Ramos (cell line): Measurements from ENCODE around the gene CSTPP1.
"Not testable (repeated sequence)": the region's sequence is repeated elsewhere in the genome, so short reads cannot be mapped to it uniquely, and the experiment has no call there.

Experiments used
- in situ Hi-C: fragments of 300-500 bp; cut with MboI; formaldehyde crosslinking; loops from one replicate; pipeline ENCODE4 v1.14.3; 2022; ENCODE audit warnings: low sequenced_read_pairs; ENCODE audit not compliant: unreplicated experiment

The CSTPP1 gene

DNA sequence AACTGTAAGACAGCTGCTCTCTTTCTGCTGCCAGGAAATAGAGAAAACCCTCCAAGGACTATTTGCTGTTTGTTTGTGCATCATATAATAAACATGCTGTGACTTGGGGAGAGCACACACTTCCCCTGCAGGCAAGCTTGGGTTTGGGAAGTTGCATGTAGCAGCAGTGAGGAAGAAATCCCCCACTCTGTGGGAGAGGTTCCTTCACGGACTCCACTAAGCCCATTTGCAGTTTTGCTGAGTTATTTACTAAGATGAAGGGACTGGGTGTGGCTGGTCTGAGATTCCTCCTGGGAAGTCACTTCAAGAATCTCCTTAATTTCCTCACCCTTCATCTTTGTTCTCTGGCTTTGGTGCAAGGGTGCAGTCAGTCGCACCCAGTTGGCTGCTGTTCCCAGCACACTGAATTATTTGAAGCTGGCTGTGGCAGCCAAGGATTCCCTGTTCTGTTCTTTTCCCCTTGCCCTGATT lies 135.3 kb downstream of the CSTPP1 start:
- in situ Hi-C loops = no loop called here

DNA sequence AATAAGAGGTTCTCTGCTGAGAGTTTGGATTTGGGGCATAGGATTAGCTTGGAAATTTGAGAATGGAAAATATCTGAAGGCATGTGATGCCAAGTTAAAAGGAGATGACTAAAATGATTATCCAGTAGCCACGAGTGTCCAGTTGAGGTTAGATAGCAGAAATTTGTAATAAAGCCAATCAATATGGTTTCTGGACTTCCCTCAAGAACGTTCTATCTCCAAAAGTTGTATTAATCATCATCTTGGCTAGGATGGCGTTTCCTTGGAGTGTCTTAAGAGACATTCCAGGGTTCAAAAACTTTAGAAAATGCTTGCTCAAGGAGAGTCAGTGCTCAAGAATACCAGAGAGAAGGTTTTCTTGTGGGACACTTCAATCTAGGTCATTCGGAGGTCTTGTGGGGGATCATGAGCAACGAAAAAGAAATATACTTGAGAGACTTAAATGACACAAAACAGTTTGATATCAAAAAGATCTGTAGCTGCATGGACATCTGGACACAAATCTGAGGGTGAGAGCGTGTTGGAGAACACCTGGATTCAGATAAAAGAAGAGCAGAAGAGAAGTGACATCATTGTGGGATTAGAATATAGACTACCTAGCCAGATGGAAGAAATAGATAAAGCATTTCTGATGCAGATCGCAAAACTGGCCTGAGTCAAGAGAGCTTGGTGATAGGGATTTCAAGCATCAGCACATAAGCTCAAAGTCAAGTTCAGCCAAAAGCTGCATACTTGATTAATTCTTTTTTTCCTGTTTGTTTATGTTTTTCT lies 142.4 kb downstream of the CSTPP1 start:
- in situ Hi-C loops = no loop called here

DNA sequence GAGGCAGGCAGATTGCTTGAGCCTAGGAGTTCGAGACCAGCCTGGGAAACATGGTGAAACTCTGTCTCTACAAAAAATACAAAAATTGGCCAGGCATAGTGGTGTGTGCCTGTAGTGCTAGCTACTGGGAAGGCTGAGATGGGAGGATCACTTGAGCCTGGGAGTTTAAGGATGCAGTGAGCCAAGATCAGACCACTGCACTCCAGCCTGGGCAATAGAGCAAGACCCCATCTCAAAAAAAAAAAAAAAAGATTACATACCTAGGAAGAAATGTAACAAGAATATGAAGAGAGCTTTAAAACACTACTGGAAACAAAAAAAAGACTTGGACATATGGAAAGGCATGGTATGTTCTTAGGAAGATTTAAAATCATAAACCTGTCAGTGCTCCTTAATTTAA lies 144.2 kb downstream of the CSTPP1 start:
- in situ Hi-C loops = not testable (repeated sequence)

DNA sequence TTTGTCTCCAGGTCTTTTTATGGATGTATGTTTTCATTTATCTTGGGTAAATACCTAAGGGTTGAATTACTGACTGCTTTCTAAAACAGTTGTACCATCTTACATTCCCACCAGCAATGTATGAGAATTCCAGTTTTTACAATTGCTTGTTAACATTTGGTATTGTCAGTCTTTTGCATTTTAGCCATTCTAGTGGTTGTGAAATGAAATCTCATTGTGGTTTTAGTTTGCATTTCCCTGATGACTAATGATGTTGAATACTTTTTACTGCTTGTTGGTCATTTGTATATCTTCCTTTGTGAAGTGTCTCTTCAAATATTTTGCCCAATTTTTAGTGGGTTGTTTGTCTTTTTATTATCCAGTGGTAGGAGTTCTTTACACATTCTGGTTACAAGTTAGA lies 147.4 kb downstream of the CSTPP1 start:
- in situ Hi-C loops = no loop called here

DNA sequence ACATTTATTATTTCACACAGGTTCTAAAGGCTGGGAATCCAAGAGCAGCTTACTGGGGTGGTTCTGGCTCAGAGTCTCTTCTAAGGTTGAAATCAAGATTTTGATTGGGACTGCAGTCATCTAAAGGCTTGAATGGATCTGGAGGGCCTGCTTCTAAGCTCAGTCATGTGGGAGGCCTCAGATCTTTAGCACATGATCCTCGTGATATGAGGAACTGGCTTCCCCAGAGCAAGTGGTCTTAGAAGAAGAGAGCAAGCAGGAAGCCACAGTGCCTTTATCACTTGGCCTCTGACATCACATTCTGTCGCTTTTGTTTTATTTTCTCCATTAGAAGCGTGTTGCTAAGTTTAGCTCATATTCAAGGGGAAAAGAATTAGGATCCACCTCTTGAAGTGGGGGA lies 151.2 kb downstream of the CSTPP1 start:
- in situ Hi-C loops = no loop called here

DNA sequence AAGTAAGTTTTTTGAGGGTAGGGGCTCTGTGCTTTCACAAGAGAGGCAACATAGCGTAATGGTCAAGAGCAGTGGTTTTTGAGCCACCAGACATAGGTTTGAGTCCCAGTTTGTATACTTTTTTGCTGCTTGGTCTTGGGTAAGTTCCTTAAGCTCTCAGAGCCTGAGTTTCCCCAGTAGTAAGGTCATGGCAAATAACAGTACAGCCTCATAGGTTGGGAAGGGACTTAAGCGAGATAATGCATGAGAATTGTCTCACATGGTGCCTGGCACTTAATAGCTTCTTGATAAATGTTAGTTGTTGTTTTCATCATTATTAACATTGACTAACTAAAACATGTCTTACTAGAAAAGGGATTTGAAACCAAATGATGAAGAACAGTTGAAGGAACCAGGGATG lies 157.0 kb downstream of the CSTPP1 start:
- in situ Hi-C loops = no loop called here

DNA sequence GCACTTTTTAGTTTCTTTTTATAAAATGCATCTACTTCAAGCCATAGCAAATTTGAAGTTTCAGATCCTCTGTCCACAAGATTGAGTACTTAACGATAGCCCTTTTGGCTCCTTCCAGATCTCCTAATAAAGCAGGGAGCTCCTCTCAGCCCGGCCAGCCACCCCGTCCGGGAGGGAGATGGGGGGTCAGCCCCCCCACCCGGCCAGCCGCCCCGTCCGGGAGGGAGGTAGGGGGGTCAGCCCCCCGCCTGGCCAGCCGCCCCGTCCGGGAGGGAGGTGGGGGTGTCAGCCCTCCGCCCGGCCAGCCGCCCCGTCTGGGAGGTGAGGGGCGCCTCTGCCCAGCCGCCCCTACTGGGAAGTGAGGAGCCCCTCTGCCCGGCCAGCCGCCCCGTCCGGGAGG lies 160.3 kb downstream of the CSTPP1 start:
- in situ Hi-C loops = not testable (repeated sequence)

DNA sequence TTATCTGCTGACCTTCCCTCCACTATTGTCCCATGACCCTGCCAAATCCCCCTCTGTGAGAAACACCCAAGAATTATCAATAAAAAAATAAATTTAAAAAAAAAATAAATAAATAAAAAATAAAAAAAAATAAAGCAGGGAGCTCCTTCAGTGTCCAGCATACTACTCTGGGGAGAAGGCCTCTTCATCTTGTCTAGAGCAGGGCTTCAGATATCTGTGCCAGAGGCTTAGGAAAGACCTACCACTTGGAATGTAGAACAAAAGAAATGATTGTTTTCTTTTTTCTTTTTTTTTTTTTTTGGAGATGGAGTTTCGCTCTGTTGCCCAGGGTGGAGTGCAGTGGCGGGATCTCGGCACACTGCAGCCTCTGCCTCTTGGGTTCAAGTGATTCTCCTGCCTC lies 161.7 kb downstream of the CSTPP1 start:
- in situ Hi-C loops = not testable (repeated sequence)

DNA sequence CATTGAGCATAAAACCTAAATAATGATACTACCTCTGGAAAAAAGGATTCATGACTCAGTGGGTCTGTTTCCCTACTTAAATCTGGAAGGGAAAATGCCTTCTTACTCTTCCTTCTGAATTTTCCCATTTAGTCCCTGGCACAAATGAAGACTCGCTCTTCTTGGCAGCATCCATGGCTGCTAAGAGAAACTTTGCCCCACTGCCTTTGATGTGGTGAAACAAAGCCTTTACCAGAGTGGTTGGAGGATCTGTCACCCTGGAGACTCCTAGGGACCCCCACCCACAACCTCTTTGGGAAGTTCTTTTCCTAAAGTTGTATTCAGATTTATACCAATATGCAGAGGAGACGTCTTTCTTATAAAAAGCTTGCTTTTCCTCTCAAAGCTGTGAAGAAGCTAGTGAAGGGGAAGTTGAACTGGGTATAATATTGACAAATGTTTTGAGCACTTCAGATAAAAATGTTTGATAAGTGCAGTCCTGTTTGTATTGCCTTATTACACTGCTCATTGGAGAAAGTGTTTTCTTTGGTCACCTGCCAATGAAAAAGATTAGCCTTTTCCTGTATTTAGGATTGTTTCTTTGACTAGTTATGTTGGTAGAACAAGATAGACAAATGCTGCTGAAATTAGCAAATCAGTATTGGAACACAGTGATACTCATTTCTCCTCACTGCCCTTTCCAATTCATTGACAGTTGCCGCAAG lies 162.8 kb downstream of the CSTPP1 start:
- in situ Hi-C loops = no loop called here

DNA sequence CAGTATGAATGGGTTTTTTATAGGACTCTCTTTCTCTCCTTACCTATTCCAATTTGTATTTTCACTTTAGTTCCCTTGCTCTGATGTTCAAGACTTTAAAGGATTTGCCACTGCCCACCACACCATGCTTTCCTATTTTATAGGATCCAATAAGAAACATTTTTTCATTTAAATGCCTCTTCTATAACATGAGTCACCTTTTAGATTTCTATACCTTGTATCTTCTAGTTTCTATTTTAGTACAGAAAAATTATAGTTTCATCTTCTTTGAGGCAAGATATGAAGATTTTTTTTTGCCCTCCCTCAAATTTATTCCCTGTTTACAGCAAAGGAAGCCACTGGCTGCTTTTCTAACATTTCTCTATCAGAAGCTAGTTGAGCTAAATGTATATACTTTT lies 163.4 kb downstream of the CSTPP1 start:
- in situ Hi-C loops = no loop called here

DNA sequence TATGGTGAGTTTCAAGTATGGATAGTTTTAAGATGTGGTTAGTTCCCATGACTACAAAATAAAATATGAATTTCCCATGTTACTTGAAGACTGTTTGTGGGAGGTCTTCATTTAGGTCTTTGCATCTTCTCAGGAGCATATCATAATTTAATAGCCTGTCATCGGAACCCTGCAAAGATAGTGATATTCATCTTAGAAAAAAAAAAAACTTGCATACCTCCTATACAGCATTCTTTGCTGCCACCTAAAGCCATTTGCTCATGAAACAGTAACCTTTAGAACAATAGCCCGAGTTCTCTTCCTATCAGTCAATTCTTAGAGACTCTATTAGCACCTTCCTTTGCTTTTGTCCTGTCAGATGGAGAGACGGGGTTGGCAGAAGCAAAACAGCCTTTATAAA lies 164.8 kb downstream of the CSTPP1 start:
- in situ Hi-C loops = no loop called here

DNA sequence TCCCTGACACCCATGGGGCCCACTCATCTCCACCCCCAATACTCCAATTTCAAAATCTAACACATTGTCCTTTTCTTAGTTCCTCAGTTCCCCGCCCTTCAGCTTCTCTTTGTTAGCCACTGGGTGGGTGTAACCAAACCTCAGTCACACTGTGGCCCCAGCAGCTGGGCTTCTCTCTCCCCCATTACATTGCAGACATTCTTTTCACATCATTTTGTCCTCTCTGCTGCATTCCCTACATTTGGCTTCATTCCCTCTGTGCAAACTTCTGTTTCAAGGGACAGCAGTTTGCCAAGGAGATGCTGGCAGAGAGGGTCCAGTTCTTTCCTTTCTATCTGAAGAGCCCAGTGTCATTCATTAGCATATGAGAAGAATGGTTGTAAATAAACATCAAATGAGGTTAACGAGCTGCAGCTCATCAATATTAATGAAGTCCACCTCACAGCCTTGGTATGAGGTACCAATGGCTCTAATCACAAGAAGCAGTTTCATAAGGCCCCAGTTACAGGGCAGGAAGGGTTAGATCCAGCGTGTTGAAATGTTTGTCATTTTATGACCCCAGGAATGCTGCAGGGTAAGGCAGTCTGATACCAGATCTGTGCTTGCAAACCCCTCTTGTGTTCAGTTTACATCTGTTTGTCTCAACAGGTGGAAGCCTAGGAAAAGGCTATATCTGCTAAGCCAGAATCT lies 167.8 kb downstream of the CSTPP1 start:
- in situ Hi-C loops = no loop called here

DNA sequence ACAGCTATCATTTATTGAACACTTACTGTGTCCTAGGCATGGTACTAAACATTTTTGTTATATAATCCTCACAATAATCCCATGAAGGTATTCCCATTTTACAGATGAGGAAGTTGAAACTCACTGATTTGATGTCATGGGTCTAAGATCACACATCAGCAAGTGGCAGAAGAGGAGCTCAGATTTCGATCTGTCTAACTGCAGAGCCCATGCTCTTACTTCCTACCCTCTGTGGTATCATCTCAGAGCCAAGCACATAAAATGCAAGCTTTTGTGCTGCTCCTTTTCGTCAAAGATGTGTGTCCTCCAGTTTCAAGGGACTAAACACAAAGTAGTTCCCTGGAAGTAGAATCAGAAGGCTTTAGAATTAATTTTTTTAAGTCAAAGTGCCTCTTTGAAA lies 169.0 kb downstream of the CSTPP1 start:
- in situ Hi-C loops = no loop called here

DNA sequence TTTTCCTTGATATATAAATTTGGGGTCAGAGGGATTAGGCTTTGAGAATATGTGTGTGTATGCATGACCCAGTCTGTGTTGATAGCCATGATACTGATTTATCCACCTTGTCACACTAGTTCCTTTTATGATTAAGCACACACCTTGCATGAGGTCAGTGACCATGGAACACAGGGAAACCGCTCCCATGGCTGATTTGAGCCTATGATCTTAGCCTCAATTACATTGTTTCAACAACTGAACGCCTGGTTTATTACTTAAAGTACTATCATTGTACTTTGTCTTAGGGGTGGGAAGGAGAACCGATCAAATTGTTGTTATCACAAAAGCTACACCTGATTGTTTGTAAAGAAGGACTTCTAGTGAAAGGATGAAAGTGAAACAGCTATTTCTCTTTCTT lies 169.4 kb downstream of the CSTPP1 start:
- in situ Hi-C loops = no loop called here

DNA sequence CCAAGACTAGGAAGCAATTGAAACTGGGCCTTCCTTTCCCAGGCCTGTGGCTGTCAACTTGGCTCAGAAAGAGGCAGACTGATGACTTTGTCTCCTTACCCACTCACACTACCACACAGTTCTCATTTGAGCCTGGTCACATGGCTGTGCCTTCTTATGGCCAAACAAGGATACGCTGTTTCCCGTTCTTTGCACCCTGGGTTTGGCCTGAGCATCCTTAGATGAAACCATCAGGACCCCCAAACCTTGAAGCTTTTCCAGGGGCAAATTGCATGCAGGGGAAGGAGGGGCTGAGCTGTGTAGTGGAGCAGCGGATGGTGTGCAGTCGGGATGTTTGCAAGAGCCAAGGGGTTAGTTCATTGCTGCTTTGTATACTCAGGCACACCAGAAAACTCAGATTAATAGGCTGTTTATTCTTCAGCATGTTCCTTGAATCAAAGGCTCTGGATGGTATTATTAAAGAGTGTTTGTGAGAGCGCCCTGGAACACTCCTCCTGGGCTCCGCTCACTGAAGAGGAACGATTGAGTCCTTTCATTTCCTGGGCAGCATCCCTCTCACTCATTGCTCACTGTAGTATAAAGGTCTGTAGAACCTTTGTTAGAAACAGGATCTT lies 170.3 kb downstream of the CSTPP1 start:
- in situ Hi-C loops = no loop called here

DNA sequence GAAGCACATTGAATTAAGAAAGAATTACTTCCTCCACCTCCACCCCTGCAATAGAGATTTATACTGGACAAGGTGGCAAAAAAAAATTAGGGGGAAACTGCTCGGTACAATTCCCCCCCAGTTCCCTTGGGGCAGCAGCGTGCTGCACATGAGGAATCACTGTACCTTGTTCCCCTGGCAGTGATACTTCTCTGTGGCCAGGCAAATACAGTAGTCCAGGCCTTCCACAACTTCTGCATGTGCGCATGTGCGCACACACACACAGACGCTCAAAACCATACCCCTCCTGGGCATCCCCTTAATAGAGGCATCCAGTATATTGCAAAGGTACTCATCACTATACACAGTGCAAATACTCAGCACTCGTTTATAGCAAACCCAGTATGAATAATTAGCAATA lies 171.2 kb downstream of the CSTPP1 start:
- in situ Hi-C loops = no loop called here

DNA sequence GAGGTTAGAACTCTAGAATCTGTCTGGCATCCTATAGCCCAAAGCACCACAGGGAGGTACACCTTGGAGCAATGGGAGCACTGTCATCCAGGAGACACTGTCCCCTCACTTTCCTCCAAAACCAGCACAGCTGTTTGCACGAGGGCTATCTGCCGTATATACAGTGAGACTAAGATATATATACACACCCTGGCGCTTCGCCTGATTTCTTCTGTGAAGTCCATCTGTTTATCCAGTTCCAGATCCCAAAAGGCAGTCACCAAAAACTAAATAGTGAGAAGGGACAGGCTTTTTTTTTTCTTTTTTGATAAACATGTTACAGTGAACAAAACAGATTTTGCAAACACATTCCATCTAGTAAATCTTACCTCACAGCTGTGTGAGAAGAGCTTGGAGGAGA lies 171.7 kb downstream of the CSTPP1 start:
- in situ Hi-C loops = no loop called here

DNA sequence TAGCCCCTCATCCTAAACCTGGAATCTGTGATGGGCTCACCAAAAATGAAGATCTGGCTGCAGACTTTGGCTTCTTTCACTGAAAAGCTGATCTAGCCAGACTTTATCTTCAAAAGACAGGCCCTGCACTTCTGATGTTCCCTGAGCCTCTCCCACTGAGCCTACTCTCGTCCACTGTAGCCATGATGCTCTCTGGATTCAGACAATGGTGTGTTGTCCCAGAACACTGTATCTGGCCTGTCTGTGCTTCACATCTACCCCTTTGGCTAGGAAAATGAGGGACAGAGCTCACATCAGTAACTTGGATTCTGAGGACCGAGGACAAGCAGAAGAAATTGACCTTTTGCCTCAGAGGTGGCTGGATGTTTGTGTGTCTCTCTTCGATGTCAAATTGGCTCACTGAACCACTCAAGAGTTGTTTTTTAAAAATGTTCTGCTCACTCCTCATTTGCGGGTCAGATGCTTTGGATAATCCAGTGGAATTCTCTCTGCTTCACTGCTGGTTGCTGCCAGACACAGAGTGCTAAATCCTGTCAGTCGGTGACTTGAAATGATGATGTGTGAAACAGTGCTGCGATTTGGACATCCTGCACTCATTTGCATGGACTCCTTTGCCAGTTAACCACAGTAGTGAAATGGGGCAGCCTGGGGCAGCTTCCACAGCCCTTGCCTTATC lies 172.6 kb downstream of the CSTPP1 start:
- in situ Hi-C loops = no loop called here

DNA sequence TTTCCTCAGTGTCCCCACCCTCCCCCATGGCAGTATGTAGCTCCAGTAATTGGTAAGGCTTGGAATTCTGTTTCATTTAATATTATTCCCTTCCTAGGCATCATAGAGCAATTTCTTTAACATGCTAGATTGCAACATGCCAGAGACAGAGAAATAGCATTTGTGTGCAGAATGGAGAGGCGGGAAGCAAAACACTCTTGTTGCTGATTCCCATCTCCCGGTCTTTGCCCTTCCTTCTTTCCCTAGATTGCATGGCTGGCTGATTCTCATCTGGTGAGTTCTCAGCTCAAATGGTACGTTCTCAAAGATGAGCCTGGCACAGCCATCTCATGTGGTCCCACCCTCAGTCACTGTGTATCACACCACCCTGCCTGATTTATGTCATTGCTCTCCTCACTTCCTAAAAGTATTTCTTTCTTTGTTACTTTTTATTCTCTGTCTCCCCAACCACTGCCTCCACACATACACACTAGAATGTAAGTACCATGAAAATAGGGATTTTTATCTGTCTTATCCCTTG lies 173.2 kb downstream of the CSTPP1 start:
- in situ Hi-C loops = no loop called here

DNA sequence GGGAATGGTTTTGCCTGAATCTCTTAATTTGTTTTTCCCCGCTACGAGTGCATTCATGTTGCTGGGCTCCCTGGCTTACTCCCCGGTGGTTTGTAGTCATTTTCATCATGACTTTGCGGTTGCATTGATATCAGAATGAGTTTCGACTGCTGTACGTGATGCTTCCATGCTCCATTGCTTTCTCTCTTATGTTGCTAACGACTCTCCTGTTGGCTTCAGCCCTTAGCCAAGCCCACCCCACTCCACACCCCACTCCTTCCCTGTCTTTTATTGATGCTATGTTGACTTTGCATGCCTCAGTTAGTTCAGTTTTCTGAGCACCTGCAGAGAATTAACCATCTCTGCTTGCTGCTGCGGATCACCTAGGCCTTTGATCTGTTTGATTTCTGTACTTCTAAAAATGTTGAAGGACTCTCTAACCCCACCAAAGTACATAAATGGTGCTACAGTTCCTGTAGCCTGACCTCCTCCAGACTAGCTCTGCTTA lies 174.8 kb downstream of the CSTPP1 start:
- in situ Hi-C loops = no loop called here
